T-cell (primary cell): ENCODE measurements around the gene SYT9. TPM values are rescaled to one million over a fixed set of nuclear protein-coding genes. Genes with fewer than 3 reads are reported as not detected.
"Not testable (repeated sequence)": the region's sequence is repeated elsewhere in the genome, so short reads cannot be mapped to it uniquely, and the experiment has no call there.

Experiments
- ATAC-seq, 4 experiments: fragments of 200-7000 bp in 3 of 4; fragments of 150-1000 bp in 1 of 4; cut with Tn5 transposase; replicated peaks in 1 of 4; 1 replicate in 3 of 4; 2 replicates in 1 of 4; pipeline ENCODE4 v1.10.0; 2021; ENCODE audit warnings: moderate library complexity in 3 of 4, mild to moderate bottlenecking in 2 of 4, moderate number of reproducible peaks in 1 of 4
- CTCF ChIA-PET, 2 donors: fragments of 300-600 bp; sonication (Branson Sonifier 250); formaldehyde crosslinking; loops; one replicate each; lab custom pipeline; 2022; ENCODE audit warnings: antibody characterized with exemption in 2 of 2; lab: Charles Lee
- POLR2A ChIA-PET, 2 donors: fragments of 300-600 bp; sonication (Branson Sonifier 250); formaldehyde crosslinking; loops; one replicate each; lab custom pipeline; 2022; ENCODE audit warnings: antibody characterized with exemption in 2 of 2; lab: Charles Lee
- DNase-seq, 35 experiments: peaks; one replicate each; pipeline versions ENCODE4 v3.0.0 to v3.0.0-alpha.2; 2013 to 2023
- H3K27ac ChIP-seq: one replicate; pipeline ENCODE4 v1.5.1; 2013; ENCODE audit warnings: low read length
- H3K27me3 ChIP-seq, 2 experiments: replicated peaks in 1 of 2; 1 replicate in 1 of 2; 2 replicates in 1 of 2; pipeline versions ENCODE4 v1.6.1 to v1.7.0; 2013; ENCODE audit warnings: low read length in 1 of 2, mixed read lengths in 1 of 2; ENCODE audit not compliant: control insufficient read depth in 2 of 2, insufficient read depth in 2 of 2; ENCODE audit errors: extremely low read depth in 1 of 2
- H3K36me3 ChIP-seq, 2 donors: 1 replicate in 1 of 2; 2 replicates in 1 of 2; pipeline versions ENCODE4 v1.6.1 to v1.7.0; 2013; ENCODE audit warnings: low read length in 1 of 2; ENCODE audit not compliant: control insufficient read depth in 2 of 2, insufficient read depth in 1 of 2; ENCODE audit errors: extremely low read depth in 1 of 2
- H3K4me1 ChIP-seq, 2 experiments: 1 replicate in 1 of 2; 2 replicates in 1 of 2; pipeline versions ENCODE4 v1.6.1 to v1.7.0; 2013; ENCODE audit warnings: low read length in 2 of 2, mixed read lengths in 1 of 2; ENCODE audit not compliant: insufficient read depth in 2 of 2, control insufficient read depth in 1 of 2; ENCODE audit errors: extremely low read depth in 1 of 2
- H3K4me3 ChIP-seq, 2 donors: 1 replicate in 1 of 2; 2 replicates in 1 of 2; pipeline versions ENCODE4 v1.5.1 to v1.7.0; 2013; ENCODE audit warnings: mild to moderate bottlenecking in 2 of 2, low read length in 1 of 2, moderate library complexity in 1 of 2; ENCODE audit not compliant: control insufficient read depth in 1 of 2; ENCODE audit errors: extremely low read depth in 1 of 2
- H3K9me3 ChIP-seq: 2 replicates; pipeline ENCODE4 v1.7.0; 2013
- H3K27ac Mint-ChIP-seq, 2 donors: one replicate each; pipeline ENCODE4 v1.8.0; 2020 to 2021; ENCODE audit warnings: mild to moderate bottlenecking in 2 of 2, mixed read lengths in 2 of 2
- H3K27me3 Mint-ChIP-seq, 2 donors: one replicate each; pipeline ENCODE4 v1.8.0; 2021 to 2022; ENCODE audit warnings: mixed read lengths in 2 of 2
- H3K36me3 Mint-ChIP-seq: one replicate; pipeline ENCODE4 v1.8.0; 2021; ENCODE audit warnings: mixed read lengths
- H3K4me1 Mint-ChIP-seq, 3 donors: one replicate each; pipeline ENCODE4 v1.8.0; 2020 to 2022; ENCODE audit warnings: mixed read lengths in 3 of 3, mild to moderate bottlenecking in 1 of 3
- H3K4me3 Mint-ChIP-seq, 3 donors: one replicate each; pipeline ENCODE4 v1.8.0; 2020 to 2022; ENCODE audit warnings: mild to moderate bottlenecking in 3 of 3, mixed read lengths in 3 of 3, moderate library complexity in 3 of 3
- H3K9me3 Mint-ChIP-seq, 3 donors: one replicate each; pipeline ENCODE4 v1.8.0; 2020 to 2022; ENCODE audit warnings: mixed read lengths in 3 of 3
- WGBS: methylation state at CpG from one replicate; pipeline ENCODE4 v1.1.5; 2013; ENCODE audit warnings: missing lambda C conversion rate; ENCODE audit not compliant: insufficient coverage; 5-methylcytosine and 5-hydroxymethylcytosine counted together
- total RNA-seq, 35 experiments: library from RNA in 6 of 35; stranded (reverse) in 6 of 35; fragments of 120-200 nt in 1 of 35; gene quantifications; one replicate each; pipeline versions ENCODE4 v1.2.1 to v1.2.4 and lab custom pipeline; 2013 to 2026

The SYT9 gene
- total RNA-seq, 5 donors from 2014 or later (not counting 1 experiment from before 2014, with no cell fraction given), result not detected

- CTCF ChIA-PET, result interaction anchor here in 1 of 2 donors (0.6 kb wide), 1 partner anchor 188 kb away, joined by 3 read pairs; no protein-coding TSS in a partner anchor
- H3K27ac Mint-ChIP-seq, POLR2A ChIA-PET: not testable (repeated sequence)
These were observed 83.7 kb downstream of the SYT9 start for GRCh38 chr11:7335442-7335841.

DNA sequence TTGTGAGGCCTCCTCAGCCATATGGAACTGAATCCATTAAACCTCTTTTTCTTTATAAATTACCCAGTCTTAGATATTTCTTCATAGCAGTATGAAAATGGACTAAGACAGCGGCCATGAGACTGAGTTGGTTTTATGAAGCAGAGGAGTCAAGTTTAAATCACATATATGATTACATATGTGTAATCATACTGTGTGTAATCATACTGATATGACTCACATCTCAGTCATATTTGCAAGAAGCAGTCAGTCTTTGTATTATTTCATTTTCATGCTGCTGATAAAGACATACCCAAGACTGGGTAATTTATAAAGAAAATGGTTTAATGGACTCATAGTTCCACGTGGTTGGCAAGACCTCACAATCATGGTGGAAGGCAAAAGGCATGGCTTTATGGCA, 89.8 kb downstream of the SYT9 start:
- Histone ChIP-seq H3K27me3 (peaks cover 0 to 3% of the 10 kb centered on the region in 2 experiments), H3K36me3 (no peaks in the 10 kb centered on the region), H3K4me1 (no peaks in the 10 kb centered on the region), H3K27ac (no peak overlapping the region), H3K9me3 (no peaks in the 10 kb centered on the region), H3K4me3 (no peak overlapping the region)
- no peaks in the 10 kb centered on the region for H3K4me1 Mint-ChIP-seq
- H3K36me3 Mint-ChIP-seq, result no peaks in the 10 kb centered on the region
- H3K4me3 Mint-ChIP-seq, result no peak overlapping the region
- H3K27ac Mint-ChIP-seq, result no peak overlapping the region
- CTCF ChIA-PET, result no interaction called here
- POLR2A ChIA-PET, result no interaction called here
- DNase-seq (no peak), ATAC-seq (no peak)
- no CpG with 5 or more reads among the region's 2 CpGs for WGBS
- H3K9me3 Mint-ChIP-seq, result peaks cover 2 to 5% (median 4%) of the 10 kb centered on the region in 3 donors
- H3K27me3 Mint-ChIP-seq, result peaks cover 18 to 48% of the 10 kb centered on the region in 2 donors

More at GRCh38 chr11:7335442-7335841, 83.7 kb downstream of the SYT9 start:
- H3K4me3 ChIP-seq, H3K27me3 ChIP-seq, H3K4me1 Mint-ChIP-seq, H3K27ac ChIP-seq, DNase-seq, H3K36me3 Mint-ChIP-seq, H3K9me3 Mint-ChIP-seq, H3K9me3 ChIP-seq, ATAC-seq, H3K4me3 Mint-ChIP-seq, H3K36me3 ChIP-seq, H3K4me1 ChIP-seq: not testable (repeated sequence)
- peaks cover 7 to 36% of the 10 kb centered on the region in 2 donors for H3K27me3 Mint-ChIP-seq
- WGBS, result no CpG with 5 or more reads among the region's 2 CpGs

DNA sequence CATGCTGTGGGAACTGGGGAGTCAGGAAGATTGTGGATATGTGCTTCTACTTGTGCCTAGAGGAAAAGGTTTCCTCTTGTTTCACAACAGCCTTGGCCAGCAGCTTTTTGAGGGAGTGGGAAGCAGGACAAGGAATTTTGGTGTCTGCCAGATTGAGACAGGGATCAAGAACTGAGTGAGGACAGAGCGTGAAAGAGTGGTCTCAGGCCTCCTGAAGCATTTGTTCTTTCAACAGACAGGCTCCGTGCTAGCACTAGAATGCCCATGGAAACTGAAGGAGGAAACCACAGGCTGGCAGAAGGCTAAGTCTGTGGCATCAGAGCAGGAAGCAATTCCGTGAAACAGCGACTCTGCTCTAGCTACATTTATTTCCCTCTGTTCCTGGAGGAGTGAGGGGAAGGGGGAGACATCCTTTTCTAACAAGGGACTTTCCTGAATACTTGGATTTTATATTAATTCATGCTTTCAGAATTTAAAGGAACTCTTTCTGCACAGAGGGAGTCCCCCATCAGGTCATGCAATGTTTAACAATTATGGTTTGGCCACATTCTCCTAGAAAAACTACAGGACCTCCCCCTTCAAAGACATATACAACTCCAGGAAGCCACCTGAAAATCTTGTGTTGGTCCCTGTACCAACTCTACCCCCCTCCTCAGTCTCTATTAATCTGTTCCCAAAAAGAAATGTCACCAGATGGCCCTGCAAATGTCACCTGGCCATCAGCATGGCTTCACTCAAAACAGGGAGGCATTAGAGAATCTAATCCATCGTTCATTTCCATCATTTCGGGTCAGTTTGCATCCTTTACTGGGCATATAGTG, 96.1 kb downstream of the SYT9 start:
- Histone ChIP-seq H3K4me3 (no peak overlapping the region), H3K27ac (no peak overlapping the region), H3K36me3 (no peaks in the 10 kb centered on the region), H3K4me1 (no peaks in the 10 kb centered on the region), H3K27me3 (peaks cover 0 to 3% of the 10 kb centered on the region in 2 experiments), H3K9me3 (no peaks in the 10 kb centered on the region)
- H3K4me3 Mint-ChIP-seq, result no peak overlapping the region
- no peaks in the 10 kb centered on the region for H3K4me1 Mint-ChIP-seq
- DNase-seq (no peak), ATAC-seq (no peak)
- ChIA-PET CTCF (interaction anchor here in 1 of 2 donors (1.0 kb wide), 1 partner anchor 94 kb away, joined by 4 read pairs; no protein-coding TSS in a partner anchor), POLR2A (no interaction called here)
- no peaks in the 10 kb centered on the region for H3K36me3 Mint-ChIP-seq
- 3% methylated on average over 2 of the region's 6 CpGs for WGBS
- no peaks in the 10 kb centered on the region for H3K9me3 Mint-ChIP-seq
- no peak overlapping the region for H3K27ac Mint-ChIP-seq
- peaks cover 18 to 43% of the 10 kb centered on the region in 2 donors for H3K27me3 Mint-ChIP-seq

- POLR2A ChIA-PET, result no interaction called here
- H3K27me3 Mint-ChIP-seq, result peaks cover 18 to 39% of the 10 kb centered on the region in 2 donors
- H3K4me3 Mint-ChIP-seq, result no peak overlapping the region
- no peaks in the 10 kb centered on the region for H3K36me3 Mint-ChIP-seq
- no peaks in the 10 kb centered on the region for H3K9me3 Mint-ChIP-seq
- Histone ChIP-seq H3K4me1 (no peaks in the 10 kb centered on the region), H3K27ac (no peak overlapping the region), H3K27me3 (peaks cover 0 to 3% of the 10 kb centered on the region in 2 experiments), H3K4me3 (no peak overlapping the region), H3K36me3 (no peaks in the 10 kb centered on the region), H3K9me3 (no peaks in the 10 kb centered on the region)
- CTCF ChIA-PET, result interaction anchor here (0.6 to 1.0 kb wide), 3 partner anchors 93 to 453 kb away, joined by 3 to 4 read pairs (median 3); no protein-coding TSS in a partner anchor
- ATAC-seq (no peak), DNase-seq (no peak)
- no CpG with 5 or more reads among the region's 8 CpGs for WGBS
- no peak overlapping the region for H3K27ac Mint-ChIP-seq
- no peaks in the 10 kb centered on the region for H3K4me1 Mint-ChIP-seq
These were observed 97.0 kb downstream of the SYT9 start for GRCh38 chr11:7348432-7349304.

- Mint-ChIP-seq H3K9me3 (no peaks in the 10 kb centered on the region), H3K4me1 (no peaks in the 10 kb centered on the region), H3K4me3 (no peak overlapping the region), H3K27ac (no peak overlapping the region), H3K27me3 (peaks cover 7 to 25% of the 10 kb centered on the region in 2 donors), H3K36me3 (no peaks in the 10 kb centered on the region)
- ATAC-seq (no peak), DNase-seq (no peak)
- no peaks in the 10 kb centered on the region for H3K4me1 ChIP-seq
- peaks cover 0 to 3% of the 10 kb centered on the region in 2 experiments for H3K27me3 ChIP-seq
- ChIA-PET CTCF (interaction anchor here in 1 of 2 donors (0.6 kb wide), 1 partner anchor 596 kb away, joined by 3 read pairs; no protein-coding TSS in a partner anchor), POLR2A (no interaction called here)
- 67% methylated on average over 1 of the region's 5 CpGs for WGBS
- no peaks in the 10 kb centered on the region for H3K36me3 ChIP-seq
- H3K27ac ChIP-seq, result no peak overlapping the region
- no peak overlapping the region for H3K4me3 ChIP-seq
- H3K9me3 ChIP-seq, result no peaks in the 10 kb centered on the region
These were observed 99.5 kb downstream of the SYT9 start for GRCh38 chr11:7351228-7351627.

DNA sequence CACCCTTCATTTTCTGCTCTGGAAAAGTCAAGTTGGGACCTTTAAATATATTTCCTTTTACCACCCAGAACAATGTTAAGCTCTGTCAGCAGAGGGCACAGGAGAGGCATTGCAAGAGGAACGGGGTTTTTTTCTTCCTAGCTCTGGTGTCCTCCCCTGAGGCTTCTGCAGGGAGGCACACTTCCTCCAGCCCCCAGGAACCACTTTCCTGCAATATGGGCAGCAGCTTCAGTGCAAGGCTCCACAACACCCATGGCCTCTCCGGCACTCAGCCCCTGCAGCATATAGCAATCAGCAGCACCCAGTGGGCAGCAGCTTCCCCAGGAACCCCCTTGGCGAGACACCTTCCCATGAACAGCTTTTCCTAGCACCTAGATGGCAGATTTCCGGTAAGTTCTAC, 101.4 kb downstream of the SYT9 start:
- H3K4me3 ChIP-seq, result no peak overlapping the region
- Mint-ChIP-seq H3K27ac (no peak overlapping the region), H3K27me3 (peaks cover 7 to 22% of the 10 kb centered on the region in 2 donors), H3K9me3 (no peaks in the 10 kb centered on the region), H3K36me3 (no peaks in the 10 kb centered on the region), H3K4me3 (no peak overlapping the region), H3K4me1 (no peaks in the 10 kb centered on the region)
- DNase-seq (peak in 3 of 35 experiments; percentile 3 to 41 (median 3)), ATAC-seq (peak in 1 of 4 experiments; percentile 37)
- no peak overlapping the region for H3K27ac ChIP-seq
- 45% methylated on average over 4 of the region's 4 CpGs for whole genome bisulfite sequencing
- H3K9me3 ChIP-seq, result no peaks in the 10 kb centered on the region
- H3K36me3 ChIP-seq, result no peaks in the 10 kb centered on the region
- H3K4me1 ChIP-seq, result no peaks in the 10 kb centered on the region
- H3K27me3 ChIP-seq, result peaks cover 0 to 3% of the 10 kb centered on the region in 2 experiments
- ChIA-PET POLR2A (no interaction called here), CTCF (interaction anchor here (0.6 to 1.5 kb wide), 3 partner anchors 83 to 257 kb away, joined by 3 to 7 read pairs (median 5); no protein-coding TSS in a partner anchor)
